Retina (tissue), 1 donor: ENCODE results near the gene DPYSL4.

ENCODE experiments used
- DNase-seq: peaks from one replicate; pipeline ENCODE4 v3.0.0-alpha.2; 2016

Gene DPYSL4

GRCh38 chr10:132186488-132187429 is at the start of gene DPYSL4:
Gene DPYSL4, plus strand, starts transcription at chr10:132186948. Its CDS starts 116 bp downstream, at chr10:132187064.
- DNase-seq, result peak; percentile 81

GRCh38 chr10:132137111-132138072 is 49.4 kb upstream of the DPYSL4 start:
- DNase-seq, result no peak

DNA sequence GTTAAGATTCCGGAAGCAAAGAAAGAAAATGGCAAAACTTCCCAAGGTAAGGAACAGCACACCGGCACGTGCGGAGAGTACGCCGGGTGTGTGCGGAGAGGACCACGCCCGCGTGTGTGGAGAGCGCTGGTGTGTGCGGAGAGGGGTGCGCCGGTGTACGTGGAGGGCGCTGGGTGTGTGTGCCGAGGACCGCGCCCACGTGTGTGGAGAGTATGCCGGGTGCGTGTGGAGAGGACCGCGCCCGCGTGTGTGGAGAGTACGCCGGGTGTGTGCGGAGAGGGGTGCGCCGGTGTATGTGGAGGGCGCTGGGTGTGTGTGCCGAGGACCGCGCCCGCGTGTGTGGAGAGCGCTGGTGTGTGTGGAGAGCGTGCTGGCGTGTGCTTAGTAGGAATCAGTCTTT is 48.6 kb upstream of the DPYSL4 start:
- DNase-seq, result no peak

DNA sequence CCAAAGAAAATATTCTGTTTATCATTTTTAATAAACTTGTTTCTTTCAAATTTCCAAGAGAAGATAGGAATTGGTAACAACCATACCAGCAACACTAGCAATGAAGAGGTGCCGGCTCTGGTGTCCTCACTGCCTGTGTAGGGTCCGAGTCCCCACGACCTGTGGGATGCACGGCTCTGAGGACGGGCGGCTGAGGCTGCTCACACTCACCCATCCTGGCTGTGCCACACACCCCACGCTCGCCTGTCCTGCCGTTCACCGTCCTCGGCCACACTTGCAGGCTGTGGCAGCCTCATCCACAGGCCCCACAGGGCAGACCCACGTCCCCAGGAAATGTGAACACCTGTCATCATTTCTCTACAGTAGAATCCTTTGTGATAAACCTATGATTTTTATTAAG is 48.2 kb upstream of the DPYSL4 start:
- no peak for DNase-seq

- DNase-seq, result no peak
Observed at GRCh38 chr10:132139526-132139925, 47.2 kb upstream of the DPYSL4 start.

GRCh38 chr10:132140167-132140925 is 46.4 kb upstream of the DPYSL4 start:
- no peak for DNase-seq

DNA sequence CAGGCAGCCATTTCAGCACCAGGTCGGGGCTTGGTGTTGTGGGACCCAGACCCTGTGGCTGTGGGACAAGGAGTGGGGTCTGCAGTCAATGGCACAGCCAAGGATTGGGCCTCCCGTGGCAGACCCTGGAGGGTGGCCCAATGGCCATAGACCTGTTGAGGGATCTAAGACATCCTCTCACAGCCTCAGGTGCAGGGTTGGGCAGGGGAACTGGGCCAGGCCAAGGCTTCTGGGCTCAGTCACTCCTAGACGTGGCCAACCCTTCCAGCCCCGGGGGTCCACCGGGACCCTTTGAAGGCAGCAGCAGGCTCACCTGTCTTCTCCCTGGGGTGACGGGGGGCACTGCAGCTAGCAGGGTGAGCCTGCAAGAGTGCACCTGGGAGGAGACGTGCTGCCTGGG is 45.7 kb upstream of the DPYSL4 start:
- no peak for DNase-seq

DNA sequence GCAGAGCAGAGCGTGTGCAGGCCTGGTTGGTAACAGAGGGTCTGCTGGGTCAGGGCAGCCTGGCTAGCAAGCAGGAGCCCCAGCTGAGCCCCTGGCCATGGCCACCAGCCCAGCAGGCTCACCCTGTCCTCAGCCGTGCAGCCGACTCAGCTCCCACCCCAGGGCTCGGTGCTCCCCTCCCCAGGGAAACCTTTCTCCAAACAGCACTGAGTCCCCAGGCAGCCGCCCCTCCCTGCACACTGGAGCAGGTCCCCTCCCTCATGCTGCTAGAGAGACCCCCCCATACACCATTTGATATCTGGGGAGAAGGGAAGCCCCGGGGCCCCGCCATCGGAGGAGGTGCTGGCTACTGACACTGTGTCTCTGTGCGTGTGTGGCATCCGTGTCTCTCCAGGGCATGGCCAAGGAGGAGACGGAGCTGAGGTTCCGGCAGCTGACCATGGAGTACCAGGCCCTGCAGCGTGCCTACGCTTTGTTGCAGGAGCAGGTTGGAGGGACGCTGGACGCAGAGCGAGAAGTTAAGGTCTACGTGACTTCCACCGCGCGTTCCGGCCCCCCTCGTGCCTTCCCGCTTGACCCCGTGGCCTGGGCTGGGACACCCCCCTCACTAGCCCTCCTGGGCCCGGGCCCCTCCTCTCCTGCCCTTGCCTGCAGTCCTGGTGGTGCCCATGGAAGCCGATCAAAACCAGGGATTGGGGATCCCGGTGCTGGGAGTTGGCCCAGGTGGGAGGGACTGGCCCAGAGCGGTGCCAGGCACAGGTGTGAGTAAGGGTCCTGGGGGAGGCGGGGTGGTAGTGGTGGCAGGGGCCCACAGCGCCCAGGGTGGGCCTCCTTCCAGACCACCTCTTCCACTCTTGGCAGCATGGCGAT is 45.0 kb upstream of the DPYSL4 start:
- no peak for DNase-seq

GRCh38 chr10:132142396-132143161 is 44.2 kb upstream of the DPYSL4 start:
- DNase-seq, result peak; percentile 59

GRCh38 chr10:132143162-132143561 is 43.6 kb upstream of the DPYSL4 start:
- no peak for DNase-seq

DNA sequence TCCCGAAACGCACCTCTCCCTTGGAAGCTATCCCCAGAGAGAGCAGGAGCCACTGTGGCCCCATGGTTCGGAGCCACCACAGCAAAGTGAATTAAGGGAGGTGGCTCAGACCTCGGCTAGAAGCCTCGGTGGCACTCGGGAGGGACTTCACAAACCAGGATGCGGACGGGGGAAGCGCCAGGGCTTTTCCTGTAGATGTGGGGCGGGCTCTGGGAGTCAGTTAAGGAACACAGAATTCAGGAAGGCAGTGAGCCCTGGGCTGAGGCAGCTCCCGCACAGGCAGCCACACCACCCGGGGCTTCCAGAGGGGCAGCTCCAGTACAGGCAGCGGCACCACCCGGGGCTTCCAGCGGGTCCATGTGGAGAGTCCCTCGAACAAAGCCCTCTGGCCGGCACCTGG is 42.7 kb upstream of the DPYSL4 start:
- DNase-seq, result no peak

DNA sequence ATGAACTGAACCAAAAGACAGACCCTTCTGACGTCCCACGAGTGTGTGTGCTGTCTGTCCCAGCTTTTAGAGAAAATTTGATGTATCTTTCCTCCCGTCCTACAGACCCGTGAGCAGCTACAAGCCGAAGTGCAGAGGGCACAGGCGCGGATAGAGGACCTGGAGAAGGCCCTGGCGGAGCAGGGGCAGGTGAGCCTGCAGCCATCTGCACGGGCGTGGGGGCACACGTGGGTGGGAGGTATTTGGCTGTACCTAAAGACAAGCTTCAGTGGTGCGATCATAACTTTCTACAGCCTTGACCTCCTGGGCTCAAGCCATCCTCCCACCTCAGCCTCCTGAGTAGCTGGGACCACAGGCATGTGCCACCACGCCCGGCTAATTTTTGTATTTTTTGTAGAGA is 41.7 kb upstream of the DPYSL4 start:
- no peak for DNase-seq

DNA sequence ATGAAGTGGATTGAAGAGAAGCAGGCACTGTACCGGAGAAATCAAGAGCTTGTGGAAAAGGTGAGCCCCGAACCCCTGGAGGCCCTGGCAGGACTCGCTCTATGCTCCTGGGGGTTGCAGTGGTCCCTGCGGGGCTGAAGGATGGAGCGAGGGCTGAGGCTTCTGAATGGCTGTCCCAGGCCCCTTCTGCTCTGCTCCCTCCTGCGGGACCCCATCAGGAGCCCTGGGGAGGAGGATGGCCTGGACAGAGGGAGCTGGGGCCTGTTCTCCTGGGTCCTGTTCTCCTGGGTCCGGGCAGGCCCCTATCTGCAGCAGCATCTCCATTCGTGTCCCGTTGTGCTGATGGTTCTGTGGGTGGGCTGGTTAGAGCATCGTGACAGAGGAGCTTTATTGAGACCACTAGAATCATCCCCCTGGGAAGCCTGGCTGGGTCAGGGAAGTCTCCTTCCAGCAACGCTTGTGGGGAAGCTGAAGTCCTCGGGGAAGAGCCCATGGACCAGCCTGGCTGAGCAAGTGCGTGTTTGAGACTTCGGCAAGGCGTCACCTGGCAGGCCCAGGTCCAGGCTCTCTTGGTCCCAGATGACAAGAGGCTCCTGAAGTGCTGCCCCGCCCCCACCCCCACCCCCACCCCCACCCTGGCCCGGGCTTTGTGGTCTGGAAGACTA is 41.1 kb upstream of the DPYSL4 start:
- DNase-seq, result no peak

- DNase-seq, result no peak
Observed at GRCh38 chr10:132146271-132146671, 40.5 kb upstream of the DPYSL4 start.

DNA sequence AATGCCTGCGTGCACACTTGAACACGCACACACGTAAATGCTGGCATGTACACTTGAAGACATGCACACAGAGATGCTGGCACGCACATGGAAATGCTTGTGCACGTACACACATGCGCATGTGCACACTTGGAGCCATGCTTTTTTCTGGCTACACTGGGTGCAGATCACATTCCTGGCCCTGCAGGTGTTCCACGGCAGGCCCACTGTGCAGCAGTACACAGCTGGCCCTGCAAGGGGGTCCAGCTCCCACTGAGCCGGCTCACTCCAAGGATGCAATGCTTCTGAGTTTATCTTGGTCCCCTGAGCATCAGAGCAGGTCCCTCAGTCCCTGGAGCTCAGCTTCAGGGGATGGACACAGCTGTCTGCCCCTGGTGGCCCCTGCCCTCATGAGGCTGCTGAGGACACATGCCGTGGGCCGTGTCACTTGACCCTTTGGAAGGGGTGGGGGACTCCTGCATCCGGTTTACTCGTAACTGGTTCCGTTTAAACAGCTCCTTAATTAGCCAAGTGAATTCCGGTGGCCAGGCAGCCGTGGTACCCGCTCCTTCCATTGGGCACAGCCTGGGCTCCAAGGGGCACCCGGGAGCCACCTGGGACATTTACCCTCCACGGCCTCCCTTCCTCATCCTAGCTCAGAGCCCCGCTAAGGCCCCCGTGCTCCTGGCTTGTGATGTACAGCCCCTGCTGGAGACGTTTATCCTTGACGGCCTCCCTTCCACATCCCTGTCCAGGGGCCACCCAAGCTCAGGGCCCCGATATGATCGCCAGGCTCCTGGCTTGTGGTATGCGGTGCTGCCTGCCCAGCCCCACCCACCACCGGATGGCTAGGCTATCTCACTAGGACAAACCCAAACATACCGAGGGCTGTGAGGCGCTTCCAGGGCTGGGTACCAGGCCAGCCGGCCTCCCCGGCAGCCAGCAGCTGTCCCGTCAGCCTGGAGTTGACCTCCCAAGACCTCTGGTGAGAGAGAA is 39.5 kb upstream of the DPYSL4 start:
- no peak for DNase-seq

DNA sequence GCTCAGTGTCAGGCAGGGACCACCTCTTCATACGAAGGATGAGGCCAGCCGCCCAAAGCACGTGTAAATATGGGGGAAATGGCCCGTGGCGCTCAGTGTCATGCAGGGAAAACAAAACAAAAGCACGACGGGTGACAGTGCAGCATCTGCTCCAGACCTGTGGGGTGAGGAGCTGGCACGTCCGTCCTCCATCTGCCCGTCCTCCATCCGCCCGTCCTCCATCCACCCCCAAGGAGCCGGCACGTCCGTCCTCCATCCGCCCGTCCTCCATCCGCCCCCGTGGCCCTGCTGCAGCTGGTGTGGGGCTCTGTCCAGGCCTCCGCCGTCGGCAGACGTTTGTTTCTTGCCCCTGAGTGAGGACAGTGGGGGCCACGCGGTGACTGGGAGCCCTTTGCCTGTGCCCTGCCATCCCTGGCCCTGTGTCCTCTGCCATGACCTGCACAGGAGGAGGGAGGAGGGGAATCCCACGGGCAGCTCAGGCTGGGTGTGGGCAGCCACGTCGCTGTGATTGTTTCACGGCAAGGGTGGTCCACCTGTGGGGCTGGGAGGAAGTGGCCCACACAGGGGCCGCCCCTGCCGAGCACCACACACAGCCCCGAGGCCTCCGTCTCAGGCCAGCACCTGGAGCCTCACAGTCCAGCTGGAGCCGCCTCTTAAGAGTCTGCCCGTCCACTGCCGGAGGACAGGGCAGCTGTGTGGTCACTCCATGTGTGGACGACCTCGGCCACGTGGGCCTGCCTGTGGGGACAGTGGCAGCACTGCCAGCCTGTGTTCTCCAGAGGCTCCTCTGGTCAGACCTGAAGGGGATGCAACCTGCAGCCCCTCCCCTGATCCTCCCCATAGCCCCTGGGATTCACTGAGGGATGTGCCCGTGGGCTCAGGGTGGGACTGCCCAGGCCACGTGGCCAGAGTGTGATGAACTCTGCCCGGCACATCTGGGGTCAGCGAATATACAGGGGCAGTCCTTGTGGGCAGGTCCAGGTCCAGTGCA is 38.2 kb upstream of the DPYSL4 start:
- DNase-seq, result no peak

DNA sequence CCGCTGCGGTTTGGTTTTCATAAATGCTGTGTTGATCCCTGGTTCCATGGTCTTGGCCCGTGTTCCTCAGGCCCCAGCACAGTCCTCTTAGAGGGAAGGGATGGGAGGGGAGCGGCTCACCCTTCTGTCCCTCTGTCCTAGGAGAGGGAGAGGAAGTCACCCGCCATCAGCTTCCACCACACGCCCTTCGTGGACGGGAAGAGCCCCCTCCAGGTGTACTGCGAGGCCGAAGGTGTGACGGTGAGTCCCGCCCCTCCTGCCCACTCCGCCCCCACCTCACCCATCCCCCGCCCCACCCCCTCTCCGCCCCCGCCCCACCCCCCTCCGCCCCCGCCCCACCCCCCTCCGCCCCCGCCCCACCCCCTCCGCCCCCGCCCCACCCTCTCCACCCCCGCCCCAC is 37.5 kb upstream of the DPYSL4 start:
- DNase-seq, result no peak

DNA sequence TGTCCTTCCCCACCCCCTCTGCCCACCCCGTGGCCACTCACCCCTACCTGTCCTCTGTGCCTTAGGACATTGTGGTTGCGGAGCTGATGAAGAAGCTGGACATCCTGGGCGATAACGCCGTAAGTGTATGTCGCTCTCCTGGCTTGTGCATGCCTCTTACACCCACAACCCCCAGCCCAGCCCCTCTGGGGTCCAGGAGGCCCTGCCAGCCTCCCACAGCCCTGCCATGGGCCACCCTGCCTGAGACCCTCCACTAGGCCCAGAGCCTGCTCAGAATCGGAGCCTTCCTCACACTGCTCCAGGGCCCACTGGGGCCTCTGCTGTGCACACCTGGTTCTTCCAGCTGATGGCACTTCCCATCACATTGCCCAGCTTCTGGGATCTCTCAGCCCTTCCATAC is 36.8 kb upstream of the DPYSL4 start:
- no peak for DNase-seq
